KMS-11 (cell line): ENCODE results near the gene ZBTB44.

Experiments used
- H2AFZ ChIP-seq: fragments of 200-600 bp; sonication (generic); 2 replicates; pipeline ENCODE4 v1.6.1; 2016; ENCODE audit warnings: antibody characterized with exemption, mixed run types, low read depth
- H3K27ac ChIP-seq: fragments of 200-600 bp; sonication (generic); 2 replicates; pipeline ENCODE4 v1.6.1; 2016; ENCODE audit warnings: mild to moderate bottlenecking, mixed run types
- H3K27me3 ChIP-seq: fragments of 200-600 bp; sonication (generic); 2 replicates; pipeline ENCODE4 v1.6.1; 2017; ENCODE audit warnings: mild to moderate bottlenecking, low read depth, mixed run types, moderate library complexity; ENCODE audit not compliant: insufficient read depth
- H3K36me3 ChIP-seq: fragments of 200-600 bp; sonication (generic); 2 replicates; pipeline ENCODE4 v1.6.1; 2017; ENCODE audit warnings: mild to moderate bottlenecking, mixed run types; ENCODE audit not compliant: insufficient read depth
- H3K4me1 ChIP-seq: fragments of 200-600 bp; sonication (generic); 2 replicates; pipeline ENCODE4 v1.6.1; 2016; ENCODE audit warnings: mild to moderate bottlenecking, low read depth, mixed run types; ENCODE audit not compliant: poor library complexity, severe bottlenecking
- H3K4me2 ChIP-seq: fragments of 200-600 bp; sonication (generic); 2 replicates; pipeline ENCODE4 v1.7.0; 2016; ENCODE audit warnings: mild to moderate bottlenecking, mixed run types
- H3K4me3 ChIP-seq: fragments of 200-600 bp; sonication (generic); IDR thresholded peaks from 2 replicates; pipeline ENCODE4 v1.6.1; 2017; ENCODE audit warnings: low read depth, low read length, mixed read lengths; ENCODE audit not compliant: insufficient read depth
- H3K79me2 ChIP-seq: fragments of 200-600 bp; sonication (generic); 2 replicates; pipeline ENCODE4 v1.6.1; 2016; ENCODE audit warnings: low read depth, mixed run types; ENCODE audit not compliant: insufficient read depth
- H3K9ac ChIP-seq: fragments of 200-600 bp; sonication (generic); 2 replicates; pipeline ENCODE4 v1.6.1; 2016; ENCODE audit warnings: mild to moderate bottlenecking, mixed run types
- H4K20me1 ChIP-seq: fragments of 200-600 bp; sonication (generic); 2 replicates; pipeline ENCODE4 v1.6.1; 2016; ENCODE audit warnings: mild to moderate bottlenecking, mixed run types; ENCODE audit not compliant: insufficient read depth
- CTCF ChIP-seq: fragments of 200-600 bp; sonication (generic); conservative IDR thresholded peaks from 2 replicates; pipeline ENCODE4 v1.6.1; 2017; ENCODE audit warnings: low read depth, mild to moderate bottlenecking, antibody characterized with exemption, low read length, moderate library complexity, mixed read lengths

Gene ZBTB44

GRCh38 chr11:130330101-130330684, 15.5 kb upstream of the ZBTB44 start:
- H3K79me2 ChIP-seq, result no peaks in the 10 kb centered on the region
- no peaks in the 10 kb centered on the region for H3K4me1 ChIP-seq
- no peak overlapping the region for H3K27ac ChIP-seq
- no peaks in the 10 kb centered on the region for H3K27me3 ChIP-seq
- TF ChIP-seq CTCF, result no peak
- H3K4me2 ChIP-seq, result no peak overlapping the region
- H3K4me3 ChIP-seq, result no peak overlapping the region
- no peaks in the 10 kb centered on the region for H4K20me1 ChIP-seq
- H3K9ac ChIP-seq, result no peak overlapping the region
- H3K36me3 ChIP-seq, result no peaks in the 10 kb centered on the region
- H2AFZ ChIP-seq, result no peak overlapping the region

- no peaks in the 10 kb centered on the region for H3K79me2 ChIP-seq
- no peak overlapping the region for H3K4me3 ChIP-seq
- no peaks in the 10 kb centered on the region for H3K4me1 ChIP-seq
- H3K36me3 ChIP-seq, result no peaks in the 10 kb centered on the region
- no peak overlapping the region for H2AFZ ChIP-seq
- H3K27ac ChIP-seq, result no peak overlapping the region
- H3K9ac ChIP-seq, result no peak overlapping the region
- TF ChIP-seq CTCF, result no peak
- no peaks in the 10 kb centered on the region for H4K20me1 ChIP-seq
- no peak overlapping the region for H3K4me2 ChIP-seq
- no peaks in the 10 kb centered on the region for H3K27me3 ChIP-seq
Observed at GRCh38 chr11:130328420-130328819, 13.7 kb upstream of the ZBTB44 start.

GRCh38 chr11:130327716-130328115, 13.0 kb upstream of the ZBTB44 start:
- TF ChIP-seq CTCF, result no peak
- H3K4me3 ChIP-seq, result no peak overlapping the region
- H3K4me2 ChIP-seq, result no peak overlapping the region
- no peaks in the 10 kb centered on the region for H3K36me3 ChIP-seq
- no peaks in the 10 kb centered on the region for H4K20me1 ChIP-seq
- no peak overlapping the region for H2AFZ ChIP-seq
- H3K9ac ChIP-seq, result no peak overlapping the region
- no peak overlapping the region for H3K27ac ChIP-seq
- H3K4me1 ChIP-seq, result no peaks in the 10 kb centered on the region
- H3K79me2 ChIP-seq, result no peaks in the 10 kb centered on the region
- H3K27me3 ChIP-seq, result no peaks in the 10 kb centered on the region

- TF ChIP-seq CTCF, result no peak
Observed at GRCh38 chr11:130325691-130326090, 11.0 kb upstream of the ZBTB44 start.

More at GRCh38 chr11:130325691-130326090, 11.0 kb upstream of the ZBTB44 start:
- H4K20me1 ChIP-seq, result no peaks in the 10 kb centered on the region
- no peak overlapping the region for H2AFZ ChIP-seq
- H3K9ac ChIP-seq, result no peak overlapping the region
- H3K27ac ChIP-seq, result no peak overlapping the region
- H3K79me2 ChIP-seq, result no peaks in the 10 kb centered on the region
- no peak overlapping the region for H3K4me2 ChIP-seq
- no peaks in the 10 kb centered on the region for H3K4me1 ChIP-seq
- H3K36me3 ChIP-seq, result no peaks in the 10 kb centered on the region
- H3K4me3 ChIP-seq, result no peak overlapping the region
- H3K27me3 ChIP-seq, result no peaks in the 10 kb centered on the region
